PFSK-1 (cell line): Measurements from ENCODE around the gene SMAD4.

Source experiments
- FOXP2 ChIP-seq: optimal IDR thresholded peaks from 2 replicates; pipeline ENCODE3; 2011; ENCODE audit warnings: borderline replicate concordance, control low read depth, inconsistent platforms; ENCODE audit not compliant: insufficient read depth; ENCODE audit errors: extremely low read length, extremely low read depth
- POLR2AphosphoS5 ChIP-seq: IDR thresholded peaks from 2 replicates; pipeline ENCODE4 v1.6.1; 2012; ENCODE audit warnings: low read depth, mild to moderate bottlenecking, control low read depth, low read length, moderate library complexity
- REST ChIP-seq, 2 experiments: IDR thresholded peaks; 2 replicates each; pipeline versions ENCODE4 v1.6.1 to v1.8.0; 2011 to 2012; ENCODE audit warnings: low read depth in 2 of 2, low read length in 2 of 2, control low read depth in 1 of 2, inconsistent platforms in 1 of 2, mild to moderate bottlenecking in 1 of 2, moderate library complexity in 1 of 2; ENCODE audit not compliant: insufficient read depth in 1 of 2
- SIN3A ChIP-seq: IDR thresholded peaks from 2 replicates; pipeline ENCODE4 v1.6.1; 2012; ENCODE audit warnings: mild to moderate bottlenecking, low read length, moderate library complexity, borderline replicate concordance; ENCODE audit not compliant: insufficient read depth
- TAF1 ChIP-seq: IDR thresholded peaks from 2 replicates; pipeline ENCODE4 v1.6.1; 2012; ENCODE audit warnings: low read length, control low read depth, borderline replicate concordance; ENCODE audit not compliant: insufficient read depth

SMAD4 gene

GRCh38 chr18:51069885-51070284 lies 39.9 kb downstream of the SMAD4 start:
- no peak for TF ChIP-seq REST (IDR thresholded peaks at IDR 0.05; ENCODE audit: insufficient read depth in 1 of 2, low read depth in 2 of 2, low read length in 2 of 2)
- no peak for TF ChIP-seq SIN3A
- TF ChIP-seq FOXP2 = no peak
- no peak for TF ChIP-seq POLR2AphosphoS5
- no peak for TF ChIP-seq TAF1

GRCh38 chr18:51070545-51070944 lies 40.5 kb downstream of the SMAD4 start:
- no peak for TF ChIP-seq TAF1
- TF ChIP-seq REST (IDR thresholded peaks at IDR 0.05; ENCODE audit: insufficient read depth in 1 of 2, low read depth in 2 of 2, low read length in 2 of 2) = no peak
- TF ChIP-seq FOXP2 = no peak
- TF ChIP-seq SIN3A = no peak
- TF ChIP-seq POLR2AphosphoS5 = no peak

- TF ChIP-seq POLR2AphosphoS5 (no peak), REST (IDR thresholded peaks at IDR 0.05; ENCODE audit: insufficient read depth in 1 of 2, low read depth in 2 of 2, low read length in 2 of 2) (no peak), SIN3A (no peak), FOXP2 (no peak), TAF1 (no peak)
These were observed 42.7 kb downstream of the SMAD4 start for GRCh38 chr18:51072586-51073313.

- no peak for TF ChIP-seq REST (IDR thresholded peaks at IDR 0.05; ENCODE audit: insufficient read depth in 1 of 2, low read depth in 2 of 2, low read length in 2 of 2)
These were observed 44.6 kb downstream of the SMAD4 start for GRCh38 chr18:51074605-51075004.

GRCh38 chr18:51076503-51076902 lies 46.5 kb downstream of the SMAD4 start:
- TF ChIP-seq POLR2AphosphoS5 (no peak), REST (IDR thresholded peaks at IDR 0.05; ENCODE audit: insufficient read depth in 1 of 2, low read depth in 2 of 2, low read length in 2 of 2) (no peak)
